ENCODE data around the gene UGT1A1. TPM values are rescaled to one million over a fixed set of nuclear protein-coding genes. Genes with fewer than 3 reads are reported as not detected.
"Not testable (repeated sequence)": the region's sequence is repeated elsewhere in the genome, so short reads cannot be mapped to it uniquely, and the experiment has no call there.

The UGT1A1 gene
- total RNA-seq, 4 donors from 2014 or later: 0.24 to 1.5 (median 0.72) TPM; not detected in 1

DNA sequence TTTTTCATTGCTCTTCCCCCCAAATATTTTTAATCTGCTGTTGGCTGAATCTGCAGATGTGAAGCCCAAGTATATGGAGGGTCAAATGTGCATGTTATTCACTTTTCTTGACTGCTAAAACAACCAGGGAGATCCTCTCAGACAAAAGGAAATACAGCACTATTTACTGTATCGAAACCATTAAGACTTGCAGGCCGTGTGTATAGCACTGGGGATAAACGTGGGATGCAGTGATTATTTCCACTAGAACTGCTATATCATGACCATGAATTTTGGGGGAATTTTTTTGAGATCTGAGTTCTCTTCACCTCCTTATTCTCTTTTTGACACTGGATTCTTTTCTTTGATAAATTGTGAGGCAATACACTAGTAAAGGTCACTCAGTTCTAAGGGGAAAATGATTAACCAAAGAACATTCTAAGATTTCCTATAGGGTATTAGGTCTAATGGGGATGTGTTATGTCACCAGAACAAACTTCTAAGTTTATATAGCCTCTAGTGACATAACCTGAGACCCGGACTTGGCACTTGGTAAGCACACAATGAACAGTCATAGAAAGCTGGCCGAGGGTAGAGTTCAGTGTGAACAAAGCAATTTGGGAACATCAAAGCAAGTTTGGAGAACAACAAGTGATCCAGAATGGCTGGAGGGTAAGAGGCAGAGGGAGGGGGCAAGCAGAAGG, 14.9 kb upstream of the UGT1A1 start:
- H3K36me3 ChIP-seq: no peaks in the 10 kb centered on the region
- no peaks in the 10 kb centered on the region for H3K27me3 ChIP-seq
- H3K4me3 ChIP-seq: no peak overlapping the region
- 77% methylated on average over 5 of the region's 5 CpGs for WGBS
- H3K4me1 ChIP-seq: no peaks in the 10 kb centered on the region
- no peaks in the 10 kb centered on the region for H3K9me3 ChIP-seq
- no peak for DNase-seq (ENCODE audit: low spot score in 2 of 2)
- TF ChIP-seq POLR2A (IDR thresholded peaks at IDR 0.05): no peak
- TF ChIP-seq, protein P1, sequence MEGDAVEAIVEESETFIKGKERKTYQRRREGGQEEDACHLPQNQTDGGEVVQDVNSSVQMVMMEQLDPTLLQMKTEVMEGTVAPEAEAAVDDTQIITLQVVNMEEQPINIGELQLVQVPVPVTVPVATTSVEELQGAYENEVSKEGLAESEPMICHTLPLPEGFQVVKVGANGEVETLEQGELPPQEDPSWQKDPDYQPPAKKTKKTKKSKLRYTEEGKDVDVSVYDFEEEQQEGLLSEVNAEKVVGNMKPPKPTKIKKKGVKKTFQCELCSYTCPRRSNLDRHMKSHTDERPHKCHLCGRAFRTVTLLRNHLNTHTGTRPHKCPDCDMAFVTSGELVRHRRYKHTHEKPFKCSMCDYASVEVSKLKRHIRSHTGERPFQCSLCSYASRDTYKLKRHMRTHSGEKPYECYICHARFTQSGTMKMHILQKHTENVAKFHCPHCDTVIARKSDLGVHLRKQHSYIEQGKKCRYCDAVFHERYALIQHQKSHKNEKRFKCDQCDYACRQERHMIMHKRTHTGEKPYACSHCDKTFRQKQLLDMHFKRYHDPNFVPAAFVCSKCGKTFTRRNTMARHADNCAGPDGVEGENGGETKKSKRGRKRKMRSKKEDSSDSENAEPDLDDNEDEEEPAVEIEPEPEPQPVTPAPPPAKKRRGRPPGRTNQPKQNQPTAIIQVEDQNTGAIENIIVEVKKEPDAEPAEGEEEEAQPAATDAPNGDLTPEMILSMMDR (IDR thresholded peaks at IDR 0.05): no peak
- TF ChIP-seq EP300 (IDR thresholded peaks at IDR 0.05): no peak
- no peak for TF ChIP-seq POLR2AphosphoS5 (IDR thresholded peaks at IDR 0.05)
- H3K27ac ChIP-seq: no peak overlapping the region

DNA sequence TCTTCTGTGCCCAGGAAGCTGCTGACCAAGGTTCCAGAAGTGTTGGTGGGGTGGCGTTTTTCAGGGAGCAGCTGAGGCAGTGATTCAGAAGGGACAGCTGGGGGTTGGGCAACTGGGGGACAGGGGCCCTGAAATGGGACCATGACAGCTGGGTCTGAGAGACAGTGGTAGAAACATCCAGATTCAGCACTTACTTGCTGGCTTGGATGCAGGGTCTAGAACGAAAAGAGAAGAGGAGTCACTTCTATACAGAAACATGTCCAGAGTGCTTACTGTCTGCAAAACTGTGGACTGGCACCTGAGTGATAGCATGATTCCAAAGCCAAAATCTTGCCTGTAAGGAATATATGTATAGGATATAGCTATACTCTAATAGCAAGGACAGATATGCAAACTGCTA, 14.2 kb upstream of the UGT1A1 start:
- 74% methylated on average over 2 of the region's 2 CpGs for WGBS
- H3K9me3 ChIP-seq; H3K4me1 ChIP-seq; H3K4me3 ChIP-seq; DNase-seq (ENCODE audit: low spot score in 2 of 2); H3K27me3 ChIP-seq; H3K27ac ChIP-seq; H3K36me3 ChIP-seq: not testable (repeated sequence)

DNA sequence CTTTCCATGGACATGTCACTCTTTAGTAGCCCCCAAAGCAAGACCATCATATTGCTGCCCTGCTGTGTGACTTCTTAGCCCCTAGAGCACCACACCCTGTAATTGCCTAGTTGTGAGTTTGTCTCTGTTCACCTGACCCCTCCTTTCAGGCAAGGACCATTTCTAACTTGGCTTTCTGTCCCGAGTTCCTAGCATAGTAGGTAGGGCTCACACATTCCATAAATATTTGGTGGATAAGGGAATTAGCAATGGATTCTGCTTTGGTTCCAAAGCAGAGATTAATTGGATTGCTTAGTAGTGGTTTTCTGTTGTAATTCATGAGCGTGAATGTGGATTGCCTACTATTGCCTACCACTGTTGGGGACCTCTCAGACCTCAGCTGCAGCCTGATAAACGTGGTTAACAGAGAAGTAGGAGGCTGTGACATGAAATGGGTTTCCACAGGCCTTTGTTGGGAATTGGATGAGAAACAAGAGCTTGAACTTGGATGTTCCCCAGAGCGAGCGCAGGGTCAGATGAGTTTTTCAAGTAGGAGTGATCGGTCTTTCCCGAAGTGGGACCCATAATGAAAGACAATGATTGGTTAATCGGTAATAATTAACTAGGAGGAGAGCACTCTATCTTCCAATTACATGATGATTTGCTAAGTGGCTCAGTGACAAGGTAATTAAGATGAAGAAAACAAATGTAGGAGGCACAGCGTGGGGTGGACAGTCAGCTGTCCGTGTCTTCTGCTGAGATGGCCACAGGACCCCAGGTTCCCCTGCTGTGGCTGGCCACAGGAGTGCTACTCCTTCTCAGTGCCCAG, 13.4 kb upstream of the UGT1A1 start:
- no peaks in the 10 kb centered on the region for H3K27me3 ChIP-seq
- no peaks in the 10 kb centered on the region for H3K36me3 ChIP-seq
- no peak overlapping the region for H3K27ac ChIP-seq
- no peak for DNase-seq (ENCODE audit: low spot score in 2 of 2)
- H3K4me1 ChIP-seq: no peaks in the 10 kb centered on the region
- 79% methylated on average over 10 of the region's 10 CpGs for WGBS
- TF ChIP-seq POLR2A (IDR thresholded peaks at IDR 0.05) (no peak), POLR2AphosphoS5 (IDR thresholded peaks at IDR 0.05) (no peak), EP300 (IDR thresholded peaks at IDR 0.05) (no peak)
- TF ChIP-seq, protein P1 (IDR thresholded peaks at IDR 0.05): no peak
- no peak overlapping the region for H3K4me3 ChIP-seq
- no peaks in the 10 kb centered on the region for H3K9me3 ChIP-seq

DNA sequence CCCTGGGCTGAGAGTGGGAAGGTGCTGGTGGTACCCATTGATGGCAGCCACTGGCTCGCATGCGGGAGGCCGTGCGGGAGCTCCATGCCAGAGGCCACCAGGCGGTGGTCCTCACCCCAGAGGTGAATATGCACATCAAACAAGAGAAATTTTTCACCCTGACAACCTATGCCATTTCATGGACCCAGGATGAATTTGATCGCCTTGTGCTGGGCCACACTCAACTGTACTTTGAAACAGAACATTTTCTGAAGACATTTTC, 12.9 kb upstream of the UGT1A1 start:
- WGBS: 91% methylated on average over 4 of the region's 6 CpGs
- H3K36me3 ChIP-seq: no peaks in the 10 kb centered on the region
- TF ChIP-seq POLR2A (IDR thresholded peaks at IDR 0.05): no peak
- TF ChIP-seq EP300 (IDR thresholded peaks at IDR 0.05): no peak
- TF ChIP-seq POLR2AphosphoS5 (IDR thresholded peaks at IDR 0.05): no peak
- TF ChIP-seq, protein P1 (IDR thresholded peaks at IDR 0.05): no peak
- no peaks in the 10 kb centered on the region for H3K4me1 ChIP-seq
- H3K9me3 ChIP-seq: no peaks in the 10 kb centered on the region
- H3K27me3 ChIP-seq: no peaks in the 10 kb centered on the region
- no peak overlapping the region for H3K27ac ChIP-seq
- no peak for DNase-seq (ENCODE audit: low spot score in 2 of 2)
- H3K4me3 ChIP-seq: no peak overlapping the region

DNA sequence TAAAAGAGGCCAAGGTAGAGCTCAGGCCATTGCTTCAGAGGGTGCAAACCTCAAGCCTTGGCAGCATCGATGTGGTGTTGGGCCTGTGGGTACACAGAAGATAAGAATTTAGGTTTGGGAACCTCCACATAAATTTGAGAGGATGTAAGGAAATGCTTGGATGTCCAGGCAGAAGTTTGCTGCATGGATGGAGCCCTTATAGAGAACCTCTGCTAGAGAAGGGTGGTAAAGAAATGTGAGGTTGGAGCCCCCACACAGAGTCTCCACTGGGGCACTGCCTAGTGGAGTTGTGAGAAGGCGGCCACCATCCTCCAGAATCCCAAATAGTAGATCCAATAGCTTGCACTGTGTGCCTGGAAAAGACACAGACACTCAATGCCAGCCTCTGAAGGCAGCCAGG, 9.4 kb upstream of the UGT1A1 start:
- 71% methylated on average over 2 of the region's 2 CpGs for WGBS
- H3K9me3 ChIP-seq; H3K4me3 ChIP-seq; DNase-seq (ENCODE audit: low spot score in 2 of 2); H3K4me1 ChIP-seq; H3K36me3 ChIP-seq; H3K27ac ChIP-seq; H3K27me3 ChIP-seq: not testable (repeated sequence)

DNA sequence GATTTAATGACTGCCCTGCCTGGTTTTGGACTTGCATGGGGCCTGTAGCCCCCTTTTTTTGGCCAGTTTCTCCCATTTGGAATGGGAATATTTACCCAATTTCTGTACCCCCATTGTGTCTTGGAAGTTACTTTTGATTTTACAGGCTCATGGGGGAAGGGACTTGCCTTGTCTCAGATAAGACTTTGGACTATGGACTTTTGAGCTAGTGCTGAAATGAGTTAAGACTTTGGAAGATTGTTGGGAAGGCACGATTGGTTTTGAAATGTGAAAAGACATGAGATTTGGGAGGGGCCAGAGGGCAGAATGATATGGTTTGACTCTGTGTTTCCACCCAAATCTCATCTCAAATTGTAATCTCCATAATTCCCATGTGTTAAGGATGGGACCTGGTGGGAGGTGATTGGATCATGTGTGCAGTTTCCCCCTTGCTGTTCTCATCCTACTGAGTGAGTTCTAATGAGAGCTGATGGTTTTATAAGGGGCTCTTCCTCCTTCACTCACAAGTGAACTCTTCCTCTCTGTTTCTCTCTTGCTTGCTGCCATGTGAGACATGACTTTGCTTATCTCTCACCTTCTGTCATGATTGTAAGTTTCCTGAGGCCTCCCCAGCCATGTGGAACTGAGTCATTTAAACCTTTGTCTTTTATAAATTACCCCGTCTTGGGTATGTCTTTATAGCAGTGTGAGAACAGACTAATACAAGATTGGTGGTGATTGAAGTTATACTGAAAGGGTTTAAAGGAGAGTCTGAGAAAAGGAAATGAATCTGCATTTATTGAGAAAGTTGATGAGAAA, 8.7 kb upstream of the UGT1A1 start:
- DNase-seq (ENCODE audit: low spot score in 2 of 2); H3K4me3 ChIP-seq: not testable (repeated sequence)
- 71% methylated on average over 2 of the region's 2 CpGs for WGBS

More for the DNA sequence above, 8.7 kb upstream of the UGT1A1 start:
- H3K9me3 ChIP-seq, H3K36me3 ChIP-seq, H3K27ac ChIP-seq, H3K4me1 ChIP-seq, H3K27me3 ChIP-seq: not testable (repeated sequence)
